ENCODE results near the gene PDLIM3. TPM values are rescaled to one million over a fixed set of nuclear protein-coding genes. Genes with fewer than 3 reads are reported as not detected.
A peak's percentile ranks its signal among the peaks of the same experiment; 100 is the strongest.

The PDLIM3 gene
- total and polyA plus RNA-seq, 2 of the 13 experiments (the other 11 are each of a cell fraction or from before 2014, with no cell fraction given), result 5.9 to 14.0 TPM

- TF ChIP-seq PHF21A (CRISPR knock-in tag; IDR thresholded peaks at IDR 0.05), result peak; percentile 82
- peak; percentile 43; the same call in 1 of the 2 replicates for TF ChIP-seq THRA (CRISPR knock-in tag; IDR thresholded peaks at IDR 0.05; ENCODE audit: borderline replicate concordance)
- TF ChIP-seq MIXL1 (CRISPR knock-in tag; IDR thresholded peaks at IDR 0.05), result no peak
- TF ChIP-seq RFXAP (CRISPR knock-in tag; IDR thresholded peaks at IDR 0.05; ENCODE audit: borderline replicate concordance), result 0 out of 2 replicates have a peak, but pooled peaks have one; percentile 30
- no peak for TF ChIP-seq HNRNPH1 (optimal IDR thresholded peaks at IDR 0.05; ENCODE audit: low read depth, low read length)
- no peak for TF ChIP-seq SYNCRIP (IDR thresholded peaks at IDR 0.05; ENCODE audit: insufficient read depth, low read depth, low read length)
- peak; percentile 39; the same call in 1 of the 2 replicates for TF ChIP-seq ZNF232 (CRISPR knock-in tag; IDR thresholded peaks at IDR 0.05; ENCODE audit: borderline replicate concordance)
- peak; percentile 51; the same call in 1 of the 2 replicates for TF ChIP-seq ZNF441 (CRISPR knock-in tag; IDR thresholded peaks at IDR 0.05; ENCODE audit: borderline replicate concordance)
- no peak for TF ChIP-seq ZFP36L2 (CRISPR knock-in tag; IDR thresholded peaks at IDR 0.05)
- no peak for TF ChIP-seq IKZF4 (CRISPR knock-in tag; IDR thresholded peaks at IDR 0.05; ENCODE audit: borderline replicate concordance, low read depth, not compliant biosample characterization)
- TF ChIP-seq CENPT (CRISPR knock-in tag; IDR thresholded peaks at IDR 0.05; ENCODE audit: low read depth), result no peak
- no peak for TF ChIP-seq GFI1 (CRISPR knock-in tag; IDR thresholded peaks at IDR 0.05; ENCODE audit: borderline replicate concordance)
- TF ChIP-seq MAFK (conservative IDR thresholded peaks at IDR 0.05 in 1 of 2, IDR thresholded peaks at IDR 0.05 in 1 of 2; ENCODE audit: low read length in 2 of 2), result peak; percentile 99 to 100
- no peak for TF ChIP-seq ZNF501 (CRISPR knock-in tag; IDR thresholded peaks at IDR 0.05)
- 0 out of 2 replicates have a peak, but pooled peaks have one; percentile 62 for TF ChIP-seq ZKSCAN8 (CRISPR knock-in tag; IDR thresholded peaks at IDR 0.05; ENCODE audit: borderline replicate concordance)
- no peak for TF ChIP-seq ZNF674 (CRISPR knock-in tag; IDR thresholded peaks at IDR 0.05; ENCODE audit: low read depth)
- peak; percentile 48; the same call in 1 of the 2 replicates for TF ChIP-seq ZGPAT (CRISPR knock-in tag; IDR thresholded peaks at IDR 0.05)
- TF ChIP-seq RBM39 (IDR thresholded peaks at IDR 0.05; ENCODE audit: low read depth, low read length, poor library complexity, severe bottlenecking), result no peak
- TF ChIP-seq SP4 (CRISPR knock-in tag; IDR thresholded peaks at IDR 0.05), result 0 out of 2 replicates have a peak, but pooled peaks have one; percentile 20
- TF ChIP-seq, protein P1, sequence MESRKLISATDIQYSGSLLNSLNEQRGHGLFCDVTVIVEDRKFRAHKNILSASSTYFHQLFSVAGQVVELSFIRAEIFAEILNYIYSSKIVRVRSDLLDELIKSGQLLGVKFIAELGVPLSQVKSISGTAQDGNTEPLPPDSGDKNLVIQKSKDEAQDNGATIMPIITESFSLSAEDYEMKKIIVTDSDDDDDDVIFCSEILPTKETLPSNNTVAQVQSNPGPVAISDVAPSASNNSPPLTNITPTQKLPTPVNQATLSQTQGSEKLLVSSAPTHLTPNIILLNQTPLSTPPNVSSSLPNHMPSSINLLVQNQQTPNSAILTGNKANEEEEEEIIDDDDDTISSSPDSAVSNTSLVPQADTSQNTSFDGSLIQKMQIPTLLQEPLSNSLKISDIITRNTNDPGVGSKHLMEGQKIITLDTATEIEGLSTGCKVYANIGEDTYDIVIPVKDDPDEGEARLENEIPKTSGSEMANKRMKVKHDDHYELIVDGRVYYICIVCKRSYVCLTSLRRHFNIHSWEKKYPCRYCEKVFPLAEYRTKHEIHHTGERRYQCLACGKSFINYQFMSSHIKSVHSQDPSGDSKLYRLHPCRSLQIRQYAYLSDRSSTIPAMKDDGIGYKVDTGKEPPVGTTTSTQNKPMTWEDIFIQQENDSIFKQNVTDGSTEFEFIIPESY (CRISPR knock-in tag; IDR thresholded peaks at IDR 0.05), result peak; percentile 58
- TF ChIP-seq DDIT3 (CRISPR knock-in tag; IDR thresholded peaks at IDR 0.05), result 0 out of 2 replicates have a peak, but pooled peaks have one; percentile 46
- TF ChIP-seq U2AF2 (IDR thresholded peaks at IDR 0.05; ENCODE audit: low read depth, low read length), result no peak
Observed at GRCh38 chr4:185504098-185505047, 30.9 kb downstream of the PDLIM3 start (continued).
